ENCODE data around the gene GJC3. TPM values are rescaled to one million over a fixed set of nuclear protein-coding genes. Genes with fewer than 3 reads are reported as not detected.
"Not testable (repeated sequence)": the region's sequence is repeated elsewhere in the genome, so short reads cannot be mapped to it uniquely, and the experiment has no call there.

The GJC3 gene, protein sequence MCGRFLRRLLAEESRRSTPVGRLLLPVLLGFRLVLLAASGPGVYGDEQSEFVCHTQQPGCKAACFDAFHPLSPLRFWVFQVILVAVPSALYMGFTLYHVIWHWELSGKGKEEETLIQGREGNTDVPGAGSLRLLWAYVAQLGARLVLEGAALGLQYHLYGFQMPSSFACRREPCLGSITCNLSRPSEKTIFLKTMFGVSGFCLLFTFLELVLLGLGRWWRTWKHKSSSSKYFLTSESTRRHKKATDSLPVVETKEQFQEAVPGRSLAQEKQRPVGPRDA
- polyA plus RNA-seq = not detected

DNA sequence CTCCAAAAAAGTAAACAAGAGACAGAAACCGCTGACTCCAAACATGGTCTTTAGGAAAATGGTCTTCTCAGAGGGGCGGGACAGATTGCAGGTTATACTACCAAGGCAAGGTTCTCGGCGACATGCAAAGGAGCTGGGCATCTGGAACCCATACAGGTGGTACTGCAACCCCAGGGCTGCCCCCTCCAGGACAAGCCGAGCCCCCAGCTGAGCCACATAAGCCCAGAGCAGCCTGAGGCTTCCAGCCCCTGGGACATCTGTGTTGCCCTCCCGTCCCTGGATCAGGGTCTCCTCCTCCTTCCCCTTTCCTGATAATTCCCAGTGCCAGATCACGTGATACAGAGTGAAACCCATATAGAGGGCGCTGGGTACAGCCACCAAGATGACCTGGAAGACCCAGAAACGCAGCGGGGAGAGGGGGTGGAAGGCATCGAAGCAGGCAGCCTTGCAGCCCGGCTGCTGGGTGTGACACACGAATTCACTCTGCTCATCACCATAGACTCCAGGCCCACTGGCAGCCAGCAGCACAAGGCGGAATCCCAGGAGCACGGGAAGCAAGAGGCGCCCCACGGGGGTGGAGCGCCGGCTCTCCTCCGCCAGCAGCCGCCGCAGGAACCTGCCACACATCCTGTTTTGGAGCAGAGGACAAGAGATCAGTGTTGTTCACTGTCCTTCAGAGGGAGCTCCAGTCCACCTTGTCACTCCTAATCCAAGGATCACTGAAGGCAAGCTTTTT lies at the start of gene GJC3:
Gene GJC3 (minus strand): TSS at position 627 of the 736 bp plus-strand sequence. CDS start 0 bp downstream, at position 627.
- H3K27me3 Mint-ChIP-seq = peaks cover 21% of the 10 kb centered on the region
- peak within 1 kb of the TSS in 1 of 3 donors; percentile 87 for H3K27ac Mint-ChIP-seq
- H3K9me3 Mint-ChIP-seq = no peaks in the 10 kb centered on the region
- peaks cover 0 to 8% (median 4%) of the 10 kb centered on the region in 3 donors for H3K4me1 Mint-ChIP-seq
- peaks cover 2% of the 10 kb centered on the region for H3K36me3 Mint-ChIP-seq
- H3K4me3 Mint-ChIP-seq = peak within 1 kb of the TSS in 3 of 4 donors; percentile 26 to 59 (median 58)

DNA sequence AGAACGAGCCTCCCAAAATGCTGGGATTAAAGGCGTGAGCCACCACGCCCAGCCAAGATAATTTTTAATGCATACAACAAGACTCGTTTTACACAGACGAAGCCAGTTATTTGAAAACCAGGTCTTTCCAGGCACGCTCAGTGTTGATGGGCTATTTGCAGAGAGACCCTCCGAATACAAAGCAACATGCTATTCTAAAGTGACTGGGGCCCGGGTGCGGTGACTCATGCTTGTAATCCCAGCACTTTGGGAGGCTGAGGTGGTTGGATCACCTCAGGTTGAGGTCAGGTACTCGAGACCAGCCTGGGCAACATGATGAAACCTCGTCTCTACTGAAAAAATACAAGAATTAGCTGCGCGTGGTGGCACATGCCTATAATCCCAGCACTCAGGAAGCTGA lies 47.2 kb upstream of the GJC3 start:
- H3K27me3 Mint-ChIP-seq = peaks cover 16% of the 10 kb centered on the region
- no peaks in the 10 kb centered on the region for H3K36me3 Mint-ChIP-seq
- H3K4me1 Mint-ChIP-seq = peaks cover 0 to 4% (median 0%) of the 10 kb centered on the region in 3 donors
- H3K9me3 Mint-ChIP-seq = peaks cover 0 to 1% (median 0%) of the 10 kb centered on the region in 3 donors
- H3K27ac Mint-ChIP-seq = no peak overlapping the region
- no peak overlapping the region for H3K4me3 Mint-ChIP-seq

DNA sequence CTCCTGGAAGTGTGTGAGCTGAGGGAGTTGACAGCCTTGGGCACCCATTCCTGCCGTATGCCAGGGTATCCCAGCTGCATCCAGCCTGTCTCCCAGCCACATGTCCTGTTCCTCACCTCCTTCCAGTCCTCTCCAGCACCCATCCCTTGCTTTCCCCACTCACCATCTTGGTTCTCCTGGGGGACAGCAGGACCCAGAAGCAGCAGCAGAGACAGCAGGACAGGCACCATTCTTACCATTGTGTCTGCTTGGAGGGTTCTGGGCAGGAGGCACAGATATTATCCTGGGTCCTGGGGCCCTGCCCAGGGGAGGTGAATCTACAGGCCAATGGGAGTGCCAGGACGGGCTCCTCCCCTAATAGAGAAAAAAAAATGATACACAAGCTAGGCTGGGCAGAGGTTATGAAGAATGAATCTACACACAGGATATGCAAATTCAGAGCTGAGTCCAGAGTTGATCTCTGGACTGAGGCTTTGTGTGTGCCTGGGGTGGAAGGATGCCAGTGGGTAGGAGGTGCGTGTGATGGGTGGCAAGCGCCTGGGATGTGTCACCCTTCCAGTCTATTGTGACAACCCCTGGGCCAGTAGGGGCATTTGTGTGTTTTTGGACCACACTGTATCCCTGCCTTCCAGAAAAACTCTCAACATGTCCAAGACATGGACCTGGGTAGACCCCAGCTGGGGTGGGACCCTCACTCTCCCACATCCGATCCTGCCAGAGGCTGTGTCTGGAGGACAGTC lies 46.5 kb upstream of the GJC3 start, which contains the start of gene AZGP1:
Gene AZGP1 (minus strand): TSS at position 250 of the 740 bp plus-strand sequence. CDS start 11 bp downstream, at position 239.
- Mint-ChIP-seq H3K4me1 (peaks cover 0 to 4% (median 0%) of the 10 kb centered on the region in 3 donors), H3K36me3 (no peaks in the 10 kb centered on the region), H3K27me3 (peaks cover 17% of the 10 kb centered on the region), H3K4me3 (no peak within 1 kb of the TSS), H3K9me3 (peaks cover 0 to 1% (median 0%) of the 10 kb centered on the region in 3 donors), H3K27ac (peak within 1 kb of the TSS in 1 of 3 donors; percentile 24)

DNA sequence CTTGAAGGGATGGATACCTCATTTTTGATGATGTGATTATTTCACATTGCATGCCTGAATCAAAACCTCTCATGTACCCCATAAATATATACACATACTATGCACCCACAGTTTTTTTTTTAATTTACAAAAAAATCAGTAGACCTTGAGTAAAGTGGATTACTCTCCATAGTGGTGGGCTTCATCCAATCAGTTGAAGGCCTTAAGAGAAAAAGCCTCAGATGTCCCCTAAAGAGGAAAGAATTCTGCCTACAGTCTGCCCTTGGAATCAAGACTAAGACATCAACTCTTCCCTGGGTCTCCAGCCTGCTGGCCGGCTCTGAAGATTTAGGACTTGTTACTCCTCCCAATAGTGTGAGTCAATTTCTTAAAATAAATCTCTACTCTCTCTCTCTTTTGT lies 45.3 kb upstream of the GJC3 start:
- Mint-ChIP-seq H3K36me3 (no peaks in the 10 kb centered on the region), H3K4me1 (no peaks in the 10 kb centered on the region), H3K27ac (no peak overlapping the region), H3K4me3 (no peak overlapping the region), H3K27me3 (peaks cover 19% of the 10 kb centered on the region), H3K9me3 (peaks cover 0 to 1% (median 0%) of the 10 kb centered on the region in 3 donors)

DNA sequence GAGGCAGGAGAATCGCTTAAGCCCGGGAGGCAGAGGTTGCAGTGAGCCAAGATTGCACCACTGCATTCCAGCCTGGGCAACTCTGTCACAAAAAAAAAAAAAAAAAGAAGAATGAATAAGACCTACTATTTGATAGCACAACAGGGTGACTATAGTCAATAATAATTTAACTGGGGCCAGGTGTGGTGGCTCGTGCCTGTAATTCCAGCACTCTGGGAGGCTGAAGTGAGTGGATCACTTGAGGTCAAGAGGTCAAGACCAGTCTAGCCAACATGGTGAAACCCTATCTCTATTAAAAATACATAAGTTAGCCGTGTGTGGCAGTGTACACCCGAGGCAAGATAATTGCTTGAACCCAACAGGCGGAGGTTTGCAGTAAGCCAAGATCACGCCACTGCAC lies 44.4 kb upstream of the GJC3 start:
- not testable (repeated sequence) for H3K27ac Mint-ChIP-seq, H3K9me3 Mint-ChIP-seq, H3K4me3 Mint-ChIP-seq, H3K4me1 Mint-ChIP-seq, H3K36me3 Mint-ChIP-seq
- peaks cover 19% of the 10 kb centered on the region for H3K27me3 Mint-ChIP-seq

DNA sequence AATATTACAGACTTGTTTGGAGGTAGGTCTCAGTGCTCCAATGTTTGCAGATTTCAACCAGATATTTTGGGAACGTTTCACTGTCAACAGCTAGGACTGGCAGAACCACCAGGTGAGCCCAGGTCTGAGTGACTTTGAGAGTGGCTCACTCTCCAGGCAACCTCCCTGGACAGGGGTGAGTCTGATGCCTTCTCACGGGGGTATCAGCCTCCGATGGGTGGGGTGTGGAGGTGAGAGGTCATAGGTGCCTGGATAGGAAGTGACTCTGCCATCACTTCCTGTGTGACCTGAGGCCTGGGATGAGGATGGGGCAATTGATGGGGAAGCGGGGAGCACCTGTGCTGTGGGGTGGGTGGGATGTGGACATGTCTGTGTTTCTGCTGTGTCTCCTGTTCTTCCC lies 41.8 kb upstream of the GJC3 start:
- H3K9me3 Mint-ChIP-seq = peaks cover 0 to 1% (median 0%) of the 10 kb centered on the region in 3 donors
- no peaks in the 10 kb centered on the region for H3K4me1 Mint-ChIP-seq
- H3K36me3 Mint-ChIP-seq = no peaks in the 10 kb centered on the region
- H3K27ac Mint-ChIP-seq = no peak overlapping the region
- peaks cover 19% of the 10 kb centered on the region for H3K27me3 Mint-ChIP-seq
- no peak overlapping the region for H3K4me3 Mint-ChIP-seq

DNA sequence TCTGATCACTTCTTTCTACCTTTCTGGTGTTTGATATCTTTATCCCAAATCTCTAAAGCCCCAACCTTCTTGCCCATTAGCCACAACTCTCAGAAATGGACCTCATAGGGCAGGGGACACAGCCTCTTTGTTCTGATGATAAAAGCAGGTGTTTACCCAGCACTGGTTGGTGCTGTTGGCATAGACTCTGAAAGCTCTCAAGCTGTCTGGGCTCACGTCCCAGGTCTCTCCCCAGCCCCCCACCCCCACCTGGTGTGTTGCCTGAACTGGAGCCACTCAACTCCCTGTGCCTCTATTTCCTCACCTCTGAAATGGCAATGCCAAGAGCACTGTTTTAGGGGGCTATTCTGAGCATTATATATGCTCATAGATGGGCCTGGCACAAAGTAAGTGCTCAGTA lies 40.4 kb upstream of the GJC3 start:
- H3K9me3 Mint-ChIP-seq, H3K4me3 Mint-ChIP-seq, H3K36me3 Mint-ChIP-seq, H3K27ac Mint-ChIP-seq, H3K4me1 Mint-ChIP-seq: not testable (repeated sequence)
- H3K27me3 Mint-ChIP-seq = peaks cover 20% of the 10 kb centered on the region

DNA sequence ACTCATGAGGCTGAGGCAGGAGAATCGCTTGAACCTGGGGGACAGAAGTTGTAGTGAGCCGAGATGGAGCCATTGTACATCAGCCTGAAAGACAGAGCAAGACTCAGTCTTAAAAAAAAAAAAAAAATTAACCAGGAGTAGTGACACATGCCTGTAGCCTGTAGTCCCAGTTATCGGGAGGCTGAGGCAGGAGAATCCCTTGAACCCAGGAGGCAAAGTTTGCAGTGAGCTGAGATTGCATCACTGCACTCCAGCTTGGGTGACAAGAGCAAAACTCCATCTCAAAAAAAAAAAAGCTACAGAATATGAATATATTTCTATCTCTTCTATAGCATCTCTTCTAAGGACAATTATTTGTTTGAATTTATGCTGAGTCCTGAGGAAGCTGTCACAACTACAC lies 39.9 kb upstream of the GJC3 start:
- no peak overlapping the region for H3K27ac Mint-ChIP-seq
- peaks cover 22% of the 10 kb centered on the region for H3K27me3 Mint-ChIP-seq
- H3K36me3 Mint-ChIP-seq = no peaks in the 10 kb centered on the region
- H3K9me3 Mint-ChIP-seq = peaks cover 0 to 1% (median 0%) of the 10 kb centered on the region in 3 donors
- H3K4me1 Mint-ChIP-seq = no peaks in the 10 kb centered on the region
- H3K4me3 Mint-ChIP-seq = no peak overlapping the region

DNA sequence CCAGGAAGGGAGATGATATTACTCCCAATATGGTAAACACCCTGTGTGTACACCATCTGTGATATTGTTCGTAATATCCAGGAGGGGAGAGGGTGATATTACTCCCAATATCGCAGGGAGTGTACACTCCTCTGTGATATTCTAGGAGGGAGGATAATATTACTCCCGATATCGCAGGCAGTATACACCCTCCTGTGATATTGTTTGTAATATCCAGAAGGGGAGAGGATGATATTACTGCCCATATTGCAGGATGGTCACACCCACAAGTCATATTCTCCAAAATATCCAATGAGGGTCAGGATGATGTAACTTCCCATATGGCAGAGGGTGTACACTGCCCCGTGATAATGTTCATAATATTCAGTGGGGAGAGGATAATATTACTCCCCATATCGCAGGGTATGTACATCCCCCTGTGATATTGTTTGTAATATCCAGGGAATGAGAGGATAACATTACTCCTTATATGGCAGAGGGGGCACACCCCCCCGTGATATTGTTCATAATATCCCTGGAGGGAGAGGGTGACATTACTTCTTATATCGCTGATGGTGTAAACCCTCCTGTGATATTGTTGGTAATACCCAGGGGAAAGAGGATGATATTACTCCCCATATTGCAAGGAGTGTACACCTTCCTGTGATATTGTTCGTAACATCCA lies 29.3 kb upstream of the GJC3 start:
- Mint-ChIP-seq H3K9me3 (no peaks in the 10 kb centered on the region), H3K4me3 (no peak overlapping the region), H3K4me1 (no peaks in the 10 kb centered on the region), H3K27me3 (peaks cover 23% of the 10 kb centered on the region), H3K36me3 (no peaks in the 10 kb centered on the region), H3K27ac (no peak overlapping the region)

DNA sequence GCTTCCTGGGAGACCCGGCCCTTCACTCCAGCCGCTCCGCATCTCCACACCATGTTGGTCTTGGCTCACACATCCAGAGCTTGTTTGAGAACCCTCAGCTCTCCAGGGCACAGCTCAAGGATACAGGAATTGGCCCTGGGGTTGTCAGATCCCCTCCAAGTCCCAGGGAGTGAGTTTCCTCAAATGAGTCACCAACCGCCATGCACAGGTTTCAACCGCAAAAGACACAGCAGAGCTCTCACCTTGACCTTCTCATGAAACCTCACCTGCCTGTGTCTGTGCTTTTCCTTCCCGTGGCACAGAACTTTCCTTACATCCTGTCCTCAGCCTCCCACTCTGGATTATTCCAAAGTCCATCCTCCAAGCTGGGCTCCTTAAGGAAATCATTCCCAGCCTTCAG lies 25.8 kb upstream of the GJC3 start:
- Mint-ChIP-seq H3K4me3 (no peak overlapping the region), H3K4me1 (no peaks in the 10 kb centered on the region), H3K27ac (no peak overlapping the region), H3K9me3 (peaks cover 4 to 6% (median 5%) of the 10 kb centered on the region in 3 donors), H3K36me3 (no peaks in the 10 kb centered on the region), H3K27me3 (peaks cover 14% of the 10 kb centered on the region)

DNA sequence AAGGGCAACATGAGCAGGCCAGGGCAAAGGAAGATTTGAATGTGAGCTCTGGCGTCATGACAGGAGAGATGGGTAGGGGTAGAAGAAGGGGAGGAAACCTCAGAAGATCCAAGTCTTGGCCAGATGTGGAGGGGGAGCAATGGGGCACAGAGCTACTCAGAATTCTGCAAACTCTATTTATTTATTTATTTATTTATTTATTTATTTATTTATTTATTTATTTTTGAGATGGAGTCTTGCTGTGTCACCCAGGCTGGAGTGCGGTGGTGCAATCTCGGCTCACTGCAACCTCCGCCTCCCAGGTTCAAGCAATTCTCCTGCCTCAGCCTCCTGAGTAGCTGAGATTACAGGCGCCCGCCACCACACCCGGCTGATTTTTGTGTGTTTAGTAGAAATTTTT lies 25.2 kb upstream of the GJC3 start:
- not testable (repeated sequence) for H3K9me3 Mint-ChIP-seq, H3K4me3 Mint-ChIP-seq, H3K4me1 Mint-ChIP-seq, H3K36me3 Mint-ChIP-seq
- H3K27me3 Mint-ChIP-seq = peaks cover 17% of the 10 kb centered on the region
- H3K27ac Mint-ChIP-seq = peak overlapping the region in 1 of 3 donors; percentile 27

DNA sequence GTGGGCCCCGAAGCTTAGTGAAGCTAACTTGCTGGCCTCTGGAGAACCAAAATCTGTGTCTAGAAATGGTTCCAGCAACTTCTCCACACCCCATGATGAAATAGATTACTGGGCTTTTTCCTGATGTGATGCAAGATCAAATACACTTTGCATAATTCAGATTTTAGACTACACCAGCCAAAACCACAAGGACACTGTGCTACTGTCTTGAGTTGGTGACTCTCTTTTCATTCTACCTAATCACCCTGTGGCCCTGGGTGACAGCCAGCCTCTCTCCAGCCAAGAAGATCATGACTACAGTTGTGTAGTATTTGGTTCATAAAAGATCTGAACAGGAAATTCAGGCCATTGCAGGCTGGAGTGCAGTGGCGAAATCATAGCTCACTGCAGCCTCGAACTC lies 24.2 kb upstream of the GJC3 start:
- no peak overlapping the region for H3K4me3 Mint-ChIP-seq
- H3K27ac Mint-ChIP-seq = no peak overlapping the region
- H3K4me1 Mint-ChIP-seq = peaks cover 2 to 6% (median 3%) of the 10 kb centered on the region in 3 donors
- peaks cover 5 to 11% (median 6%) of the 10 kb centered on the region in 3 donors for H3K9me3 Mint-ChIP-seq
- peaks cover 15% of the 10 kb centered on the region for H3K27me3 Mint-ChIP-seq
- H3K36me3 Mint-ChIP-seq = no peaks in the 10 kb centered on the region

DNA sequence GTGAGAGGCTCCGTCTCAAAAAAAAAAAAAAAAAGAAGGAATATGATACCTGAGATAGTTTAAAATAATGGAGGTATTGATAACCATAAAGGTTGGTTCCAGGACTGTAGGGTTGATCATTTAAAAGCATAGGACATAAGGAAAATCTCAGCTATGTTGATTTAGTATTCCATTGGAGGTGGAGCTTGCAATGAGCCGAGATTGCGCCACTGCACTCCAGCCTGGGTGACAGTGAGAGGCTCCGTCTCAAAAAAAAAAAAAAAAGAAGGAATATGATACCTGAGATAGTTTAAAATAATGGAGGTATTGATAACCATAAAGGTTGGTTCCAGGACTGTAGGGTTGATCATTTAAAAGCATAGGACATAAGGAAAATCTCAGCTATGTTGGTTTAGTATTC lies 23.2 kb upstream of the GJC3 start:
- peaks cover 18% of the 10 kb centered on the region for H3K27me3 Mint-ChIP-seq
- not testable (repeated sequence) for H3K4me1 Mint-ChIP-seq, H3K27ac Mint-ChIP-seq, H3K36me3 Mint-ChIP-seq, H3K4me3 Mint-ChIP-seq
- peaks cover 5 to 11% (median 6%) of the 10 kb centered on the region in 3 donors for H3K9me3 Mint-ChIP-seq

DNA sequence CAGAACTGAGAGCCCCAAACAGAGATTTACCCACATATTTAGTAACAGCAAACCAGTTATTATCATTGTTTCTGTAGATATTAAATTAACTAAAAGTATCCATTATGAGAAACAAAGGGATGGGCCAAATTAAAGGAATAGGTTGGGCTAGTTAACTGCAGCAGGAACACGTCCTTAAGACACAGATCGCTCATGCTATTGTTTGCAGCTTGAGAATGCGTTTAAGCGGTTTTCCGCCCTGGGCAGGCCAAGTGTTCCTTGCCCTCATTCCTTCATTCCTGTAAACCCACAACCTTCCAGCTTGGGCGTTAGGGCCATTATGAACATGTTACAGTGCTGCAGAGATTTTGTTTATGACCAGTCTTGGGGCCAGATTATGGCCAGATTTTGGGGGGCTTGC lies 21.4 kb upstream of the GJC3 start:
- peaks cover 5 to 11% (median 6%) of the 10 kb centered on the region in 3 donors for H3K9me3 Mint-ChIP-seq
- not testable (repeated sequence) for H3K27ac Mint-ChIP-seq, H3K36me3 Mint-ChIP-seq, H3K4me3 Mint-ChIP-seq, H3K4me1 Mint-ChIP-seq
- H3K27me3 Mint-ChIP-seq = peaks cover 17% of the 10 kb centered on the region
